ENCODE measurements around the gene TBC1D13.

DNA sequence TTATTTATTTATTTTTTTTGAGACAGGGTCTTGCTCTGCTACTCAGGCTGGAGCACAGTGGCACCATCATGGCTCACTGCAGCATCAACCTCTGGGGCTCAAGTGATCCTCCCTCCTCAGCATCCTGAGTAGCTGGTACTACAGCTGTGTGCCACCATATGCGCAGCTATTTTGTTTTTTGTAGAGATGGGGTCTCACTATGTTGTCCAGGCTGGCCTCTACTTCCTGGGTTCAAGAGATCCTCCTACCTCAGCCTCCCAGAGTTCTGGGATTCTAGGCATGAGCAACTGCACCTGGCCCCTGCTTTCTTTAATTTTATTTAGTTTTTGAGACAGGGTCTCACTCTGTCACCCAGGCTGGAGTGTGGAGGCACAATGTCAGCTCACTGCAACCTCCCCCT lies 43.6 kb upstream of the TBC1D13 start:
- TF ChIP-seq, protein P1, sequence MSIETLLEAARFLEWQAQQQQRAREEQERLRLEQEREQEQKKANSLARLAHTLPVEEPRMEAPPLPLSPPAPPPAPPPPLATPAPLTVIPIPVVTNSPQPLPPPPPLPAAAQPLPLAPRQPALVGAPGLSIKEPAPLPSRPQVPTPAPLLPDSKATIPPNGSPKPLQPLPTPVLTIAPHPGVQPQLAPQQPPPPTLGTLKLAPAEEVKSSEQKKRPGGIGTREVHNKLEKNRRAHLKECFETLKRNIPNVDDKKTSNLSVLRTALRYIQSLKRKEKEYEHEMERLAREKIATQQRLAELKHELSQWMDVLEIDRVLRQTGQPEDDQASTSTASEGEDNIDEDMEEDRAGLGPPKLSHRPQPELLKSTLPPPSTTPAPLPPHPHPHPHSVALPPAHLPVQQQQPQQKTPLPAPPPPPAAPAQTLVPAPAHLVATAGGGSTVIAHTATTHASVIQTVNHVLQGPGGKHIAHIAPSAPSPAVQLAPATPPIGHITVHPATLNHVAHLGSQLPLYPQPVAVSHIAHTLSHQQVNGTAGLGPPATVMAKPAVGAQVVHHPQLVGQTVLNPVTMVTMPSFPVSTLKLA (IDR thresholded peaks at IDR 0.05) = no peak
- TF ChIP-seq ZNF263 (CRISPR knock-in tag; IDR thresholded peaks at IDR 0.05) = no peak
- no peak for TF ChIP-seq TRIM24 (CRISPR knock-in tag; IDR thresholded peaks at IDR 0.05)
- TF ChIP-seq, protein P2, sequence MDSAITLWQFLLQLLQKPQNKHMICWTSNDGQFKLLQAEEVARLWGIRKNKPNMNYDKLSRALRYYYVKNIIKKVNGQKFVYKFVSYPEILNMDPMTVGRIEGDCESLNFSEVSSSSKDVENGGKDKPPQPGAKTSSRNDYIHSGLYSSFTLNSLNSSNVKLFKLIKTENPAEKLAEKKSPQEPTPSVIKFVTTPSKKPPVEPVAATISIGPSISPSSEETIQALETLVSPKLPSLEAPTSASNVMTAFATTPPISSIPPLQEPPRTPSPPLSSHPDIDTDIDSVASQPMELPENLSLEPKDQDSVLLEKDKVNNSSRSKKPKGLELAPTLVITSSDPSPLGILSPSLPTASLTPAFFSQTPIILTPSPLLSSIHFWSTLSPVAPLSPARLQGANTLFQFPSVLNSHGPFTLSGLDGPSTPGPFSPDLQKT (CRISPR knock-in tag; IDR thresholded peaks at IDR 0.05; ENCODE audit: borderline replicate concordance) = no peak
- TF ChIP-seq ZNF251 (CRISPR knock-in tag; IDR thresholded peaks at IDR 0.05) = no peak
- TF ChIP-seq CBFB (CRISPR knock-in tag; IDR thresholded peaks at IDR 0.05) = no peak
- TF ChIP-seq JUN (CRISPR knock-in tag; IDR thresholded peaks at IDR 0.05) = no peak
- TF ChIP-seq PAX8 (CRISPR knock-in tag; IDR thresholded peaks at IDR 0.05; ENCODE audit: borderline replicate concordance) = no peak
- TF ChIP-seq CREB1 (IDR thresholded peaks at IDR 0.05) = no peak
- TF ChIP-seq CREB1 (CRISPR knock-in tag; IDR thresholded peaks at IDR 0.05) = no peak
- no peak for TF ChIP-seq SP1 (IDR thresholded peaks at IDR 0.05)
- no peak for TF ChIP-seq SP1 (CRISPR knock-in tag; IDR thresholded peaks at IDR 0.05)
- no peak for TF ChIP-seq POLR2A (IDR thresholded peaks at IDR 0.05; ENCODE audit: insufficient read depth in 1 of 2, low read depth in 2 of 2, low read length in 2 of 2)
- TF ChIP-seq ZNF549 (CRISPR knock-in tag; IDR thresholded peaks at IDR 0.05) = no peak
